T1000 (cell line): Measurements from ENCODE around the gene CNTN5.

Experiments
- DNase-seq: peaks from one replicate; lab custom pipeline; 2025; ENCODE audit warnings: mixed read lengths; lab: John Stamatoyannopoulos, UW

CNTN5 gene

GRCh38 chr11:100315946-100316345 lies 1295.2 kb downstream of the CNTN5 start:
- DNase-seq: no peak

DNA sequence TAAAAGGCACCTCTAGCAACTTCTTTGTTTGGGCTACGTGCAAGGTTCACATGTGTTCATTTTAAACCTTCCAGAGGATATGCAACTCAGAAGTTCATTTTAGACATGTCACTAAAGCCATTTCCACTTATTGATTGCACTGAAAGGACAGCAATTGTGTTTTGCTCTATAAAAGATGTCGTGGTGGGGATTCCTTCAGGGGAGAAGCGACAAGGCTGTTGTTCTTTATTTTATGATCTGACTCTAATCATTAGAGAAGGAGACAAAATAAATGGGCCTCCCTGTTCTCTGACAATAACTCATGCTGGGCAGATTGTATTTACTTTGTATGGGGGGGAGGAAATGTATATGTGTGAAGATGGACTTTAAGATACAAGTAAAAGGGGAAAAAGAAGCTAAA lies 1296.2 kb downstream of the CNTN5 start:
- DNase-seq: no peak

- no peak for DNase-seq
These were observed 1298.9 kb downstream of the CNTN5 start for GRCh38 chr11:100319691-100320090.

DNA sequence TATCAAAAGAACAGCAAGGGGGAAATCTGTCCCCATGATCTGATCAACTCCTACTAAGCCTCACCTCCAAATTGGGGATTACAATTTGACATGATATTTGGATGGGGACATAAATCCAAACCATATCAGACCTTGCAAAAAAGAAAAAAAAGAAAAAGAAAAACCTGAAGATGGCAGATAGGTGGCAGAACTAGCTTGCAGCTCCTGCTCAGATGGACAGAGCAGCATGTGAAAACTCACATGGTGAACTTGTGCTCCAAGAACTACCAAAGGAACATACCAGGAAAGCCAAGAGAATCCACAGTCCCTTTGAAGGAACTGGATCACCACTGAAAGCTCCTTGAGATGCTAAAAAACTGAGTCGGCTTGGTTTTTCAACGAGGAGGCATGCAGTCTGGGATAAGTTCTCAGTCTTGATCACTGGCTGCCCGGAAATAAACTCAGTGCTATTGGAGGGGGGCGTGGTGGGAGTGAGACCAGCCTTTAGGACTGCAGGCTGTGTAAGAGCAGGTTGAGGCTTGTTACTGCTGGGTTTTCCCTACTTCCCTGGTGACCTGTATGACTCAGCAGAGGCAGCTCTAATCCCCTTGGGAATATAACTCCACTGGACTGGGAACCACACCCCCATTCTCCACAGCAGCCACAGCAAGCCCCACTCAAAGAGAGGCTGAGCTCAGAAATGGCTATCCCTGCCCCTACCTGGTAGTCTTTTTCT lies 1308.0 kb downstream of the CNTN5 start:
- peak; percentile 52 for DNase-seq

GRCh38 chr11:100329352-100329751 lies 1308.6 kb downstream of the CNTN5 start:
- DNase-seq: no peak

GRCh38 chr11:100336873-100337272 lies 1316.1 kb downstream of the CNTN5 start:
- no peak for DNase-seq

- DNase-seq: no peak
These were observed 1317.5 kb downstream of the CNTN5 start for GRCh38 chr11:100338144-100338840.

DNA sequence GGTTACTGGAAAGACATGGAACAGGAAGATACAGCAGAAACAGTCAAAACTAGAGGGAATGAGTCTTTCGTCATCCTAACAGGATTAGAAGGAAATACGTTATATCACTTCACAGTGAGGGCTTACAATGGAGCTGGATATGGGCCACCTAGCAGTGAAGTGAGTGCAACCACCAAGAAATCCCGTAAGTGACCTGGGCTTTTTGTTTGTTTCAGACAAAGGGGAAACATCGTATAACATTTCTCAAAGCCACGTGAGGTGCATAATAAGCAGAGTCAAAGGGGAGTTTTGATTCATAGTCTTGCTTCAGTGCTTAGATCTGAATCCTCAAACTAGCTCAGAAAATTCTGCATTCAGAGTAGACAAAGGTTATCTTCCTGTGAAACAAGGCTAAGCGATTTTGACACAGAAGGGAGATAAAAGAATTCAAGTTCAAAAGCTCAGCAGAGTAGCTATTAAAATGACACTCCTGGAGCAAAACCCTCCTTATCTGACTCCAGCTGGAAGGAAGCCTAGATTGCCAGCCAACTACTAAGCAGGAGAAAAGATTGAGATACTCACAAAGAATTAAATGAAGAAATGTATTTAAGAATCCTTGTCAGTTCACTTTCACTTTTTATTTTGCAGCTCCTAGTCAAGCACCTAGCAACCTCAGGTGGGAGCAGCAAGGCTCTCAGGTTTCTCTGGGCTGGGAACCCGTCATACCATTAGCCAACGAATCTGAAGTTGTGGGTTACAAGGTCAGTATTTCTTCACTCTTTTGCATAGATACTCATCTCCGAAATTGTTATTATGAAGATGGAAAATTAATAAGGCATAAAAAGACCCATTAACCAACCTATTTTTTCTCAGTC lies 1319.9 kb downstream of the CNTN5 start:
- DNase-seq: no peak

DNA sequence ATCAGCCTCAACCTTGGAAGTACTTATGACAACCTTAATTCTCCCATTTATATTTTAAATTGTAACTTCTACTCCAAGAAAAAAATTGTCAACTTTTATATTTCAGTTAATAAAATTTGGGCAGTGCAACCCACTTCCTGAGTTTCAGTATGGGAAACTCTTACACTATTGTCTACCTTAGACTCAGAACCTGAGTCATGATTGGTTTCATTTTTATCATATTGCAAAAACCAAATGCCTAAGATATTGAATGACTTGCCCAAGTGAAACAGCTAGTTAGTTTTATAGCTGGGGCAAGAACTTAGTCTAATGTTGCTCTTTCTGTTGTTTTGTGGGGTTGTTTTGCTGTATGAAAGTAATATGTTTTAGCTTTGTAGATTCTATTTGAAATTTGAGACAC lies 1332.3 kb downstream of the CNTN5 start:
- no peak for DNase-seq

DNA sequence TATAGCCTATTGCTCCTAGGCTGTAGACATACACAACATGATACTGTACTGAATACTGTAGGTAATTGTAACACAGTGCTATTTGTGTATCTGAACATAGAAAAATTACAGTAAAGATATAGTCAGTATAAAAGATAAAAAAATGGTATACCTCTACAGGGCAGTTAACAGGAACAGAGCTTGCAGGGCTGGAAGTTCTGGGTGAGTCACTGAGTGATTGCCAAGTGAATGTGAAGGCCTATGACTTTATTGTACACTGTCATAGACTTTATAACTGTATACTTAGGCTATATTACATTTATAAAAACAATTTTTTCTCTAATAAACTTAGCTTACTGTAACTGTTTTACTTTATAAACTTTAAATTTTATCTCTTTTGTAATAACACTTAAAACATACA lies 1334.0 kb downstream of the CNTN5 start:
- DNase-seq: no peak

DNA sequence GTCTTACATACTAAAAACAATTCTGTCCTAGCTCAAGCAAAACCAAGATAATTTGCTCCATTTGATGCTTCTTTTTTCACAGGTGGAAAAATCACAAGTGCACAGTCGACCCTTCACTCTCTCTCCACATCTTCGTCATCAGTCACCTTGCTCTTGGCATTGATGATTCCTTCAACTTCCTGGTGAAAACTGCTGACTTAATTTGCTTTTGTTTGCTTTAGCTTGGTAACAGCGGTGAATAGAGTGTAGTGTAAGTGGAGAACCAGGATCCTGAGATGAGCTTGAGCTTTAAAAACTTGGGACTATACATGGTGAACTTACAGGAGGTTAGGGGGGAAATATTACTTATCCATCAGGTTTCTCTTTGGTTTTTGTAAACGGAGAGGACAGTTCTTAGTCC lies 1335.3 kb downstream of the CNTN5 start:
- no peak for DNase-seq

DNA sequence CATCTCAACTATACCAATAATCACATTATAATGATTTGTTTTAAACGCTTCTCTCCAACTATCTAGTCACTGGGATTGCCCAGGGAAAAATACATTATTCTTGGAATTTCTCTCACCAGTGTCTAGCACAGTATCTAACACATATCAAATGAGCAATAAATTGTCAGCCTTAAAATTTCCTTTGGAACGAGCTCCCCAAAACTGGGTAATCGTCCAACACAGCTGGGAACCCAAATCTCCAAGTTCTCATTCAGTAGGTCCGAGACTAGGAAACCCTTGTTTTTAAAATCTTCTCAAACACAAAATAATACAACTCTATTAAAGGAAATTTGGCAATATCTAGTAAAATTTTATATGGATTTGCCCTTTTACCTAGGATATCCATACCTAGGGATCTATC lies 1338.5 kb downstream of the CNTN5 start:
- DNase-seq: no peak

GRCh38 chr11:100367892-100368291 lies 1347.1 kb downstream of the CNTN5 start:
- no peak for DNase-seq

DNA sequence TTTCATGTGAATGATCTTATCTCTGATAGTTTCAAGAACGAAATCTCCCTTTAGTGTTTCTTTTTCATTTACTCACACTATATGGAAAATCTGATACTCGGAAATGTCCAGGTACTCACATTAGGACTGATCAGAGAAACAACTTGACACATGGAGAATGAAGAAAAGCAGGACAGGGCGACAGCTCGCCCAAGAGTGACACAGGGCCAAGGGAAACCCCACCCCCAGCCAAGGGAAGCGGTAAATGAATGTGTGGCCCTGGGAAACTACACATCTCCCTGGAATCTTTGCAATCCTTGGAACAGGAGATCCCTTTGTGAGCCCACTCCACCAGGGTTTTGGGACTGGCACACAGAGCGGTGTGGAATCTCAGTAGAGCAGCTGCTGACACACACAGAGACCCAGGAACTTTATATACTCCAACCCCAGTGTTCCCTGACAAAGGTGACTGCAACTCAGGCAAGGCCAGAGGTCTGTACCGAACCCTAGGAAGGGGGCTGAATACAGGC lies 1362.7 kb downstream of the CNTN5 start:
- DNase-seq: no peak

- no peak for DNase-seq
These were observed 1375.5 kb downstream of the CNTN5 start for GRCh38 chr11:100396266-100396665.

DNA sequence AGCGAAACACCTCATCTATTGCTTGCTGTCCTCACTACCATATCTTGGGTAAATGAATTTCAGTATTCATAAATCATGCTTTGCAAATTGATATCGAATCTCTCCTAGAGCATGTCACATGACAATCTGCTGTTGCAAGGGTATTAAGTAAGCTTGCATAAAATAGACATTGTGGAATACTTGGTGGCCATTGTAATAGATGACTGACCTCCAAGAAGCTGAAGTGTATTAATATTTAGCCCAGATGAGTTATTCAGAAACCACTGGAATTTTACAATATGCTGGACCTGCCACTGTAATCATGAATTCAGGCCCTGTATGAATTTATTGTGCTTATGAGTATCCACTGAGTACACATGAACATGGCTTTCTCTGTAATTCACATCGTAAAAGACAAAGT lies 1376.7 kb downstream of the CNTN5 start:
- no peak for DNase-seq

GRCh38 chr11:100403816-100404215 lies 1383.1 kb downstream of the CNTN5 start:
- DNase-seq: no peak

DNA sequence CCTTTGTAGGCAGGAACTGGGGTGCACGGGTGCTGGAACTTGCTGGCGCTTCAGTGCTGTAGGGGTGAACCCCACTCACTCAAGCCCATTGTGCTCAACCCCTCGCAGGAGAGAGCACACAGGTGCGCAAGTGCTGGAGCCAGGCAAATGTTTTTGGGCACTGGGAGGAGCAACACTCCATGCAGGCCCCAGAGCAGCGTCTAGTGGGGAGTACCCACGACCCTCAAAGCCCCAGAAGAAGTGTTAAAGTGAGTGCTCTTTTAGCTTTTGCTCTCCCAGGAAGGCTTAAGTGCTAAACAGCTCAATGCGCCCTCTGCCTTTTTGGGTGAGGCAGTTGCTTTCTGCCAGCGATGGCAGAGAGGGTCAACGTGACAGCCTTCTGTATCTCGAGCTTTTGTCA lies 1384.2 kb downstream of the CNTN5 start:
- DNase-seq: no peak
